Activated T-cell treated with anti-CD3 and anti-CD28 coated beads, Interleukin-2, amount 50 U/mL, for 72 hours (primary cell): ENCODE measurements around the gene NACA. TPM values are rescaled to one million over a fixed set of nuclear protein-coding genes. Genes with fewer than 3 reads are reported as not detected.

ENCODE experiments used
- ATAC-seq, 2 donors: fragments of 150-1000 bp; cut with Tn5 transposase; replicated peaks in 1 of 2; 2 replicates each; pipeline ENCODE4 v1.10.0; 2021; ENCODE audit warnings: moderate library complexity in 2 of 2, mild to moderate bottlenecking in 1 of 2
- DNase-seq, 2 donors: peaks; one replicate each; pipeline ENCODE4 v3.0.0; 2021 to 2022; ENCODE audit warnings: mixed read lengths in 1 of 2
- H3K27ac Mint-ChIP-seq: one replicate; pipeline ENCODE4 v1.8.0; 2022; ENCODE audit warnings: mild to moderate bottlenecking, moderate library complexity, mixed read lengths
- H3K27me3 Mint-ChIP-seq: one replicate; pipeline ENCODE4 v1.8.0; 2022; ENCODE audit warnings: low read depth, mixed read lengths
- H3K36me3 Mint-ChIP-seq, 2 donors: one replicate each; pipeline ENCODE4 v1.8.0; 2022; ENCODE audit warnings: mixed read lengths in 2 of 2, mild to moderate bottlenecking in 1 of 2; ENCODE audit not compliant: insufficient read depth in 2 of 2
- H3K4me1 Mint-ChIP-seq: one replicate; pipeline ENCODE4 v1.8.0; 2022; ENCODE audit warnings: low read depth, mixed read lengths
- H3K4me3 Mint-ChIP-seq, 2 donors: one replicate each; pipeline ENCODE4 v1.8.0; 2022; ENCODE audit warnings: mild to moderate bottlenecking in 2 of 2, mixed read lengths in 2 of 2, moderate library complexity in 2 of 2
- H3K9me3 Mint-ChIP-seq, 2 donors: one replicate each; pipeline ENCODE4 v1.8.0; 2022; ENCODE audit warnings: mixed read lengths in 2 of 2
- total RNA-seq, 2 donors: library from RNA; stranded (reverse); gene quantifications; one replicate each; pipeline ENCODE4 v1.2.3, GENCODE V29; 2022

The NACA gene
- total RNA-seq, 2 donors from 2014 or later, result 903 to 922 TPM

GRCh38 chr12:56695327-56696101 lies 29.6 kb downstream of the NACA start:
- Mint-ChIP-seq H3K4me1 (peaks cover 2% of the 10 kb centered on the region), H3K9me3 (no peaks in the 10 kb centered on the region), H3K27me3 (no peaks in the 10 kb centered on the region), H3K27ac (peak overlapping the region; percentile 2), H3K4me3 (no peak overlapping the region), H3K36me3 (no peaks in the 10 kb centered on the region)
- no peak for DNase-seq
- no peak for ATAC-seq

- DNase-seq, result no peak
- H3K27ac Mint-ChIP-seq, result no peak overlapping the region
- no peak overlapping the region for H3K4me3 Mint-ChIP-seq
- peaks cover 4% of the 10 kb centered on the region for H3K4me1 Mint-ChIP-seq
- no peaks in the 10 kb centered on the region for H3K36me3 Mint-ChIP-seq
- H3K9me3 Mint-ChIP-seq, result no peaks in the 10 kb centered on the region
- no peak for ATAC-seq
- H3K27me3 Mint-ChIP-seq, result no peaks in the 10 kb centered on the region
Measured at GRCh38 chr12:56694161-56694560, 30.9 kb downstream of the NACA start.

GRCh38 chr12:56688846-56689109 lies 36.3 kb downstream of the NACA start:
- Mint-ChIP-seq H3K36me3 (peaks cover 11 to 32% of the 10 kb centered on the region in 2 donors), H3K4me3 (peak overlapping the region; percentile 95 to 99), H3K9me3 (no peaks in the 10 kb centered on the region), H3K4me1 (peaks cover 34% of the 10 kb centered on the region), H3K27ac (peak overlapping the region; percentile 96), H3K27me3 (no peaks in the 10 kb centered on the region)
- DNase-seq, result no peak
- no peak for ATAC-seq

GRCh38 chr12:56688129-56688845 lies 36.8 kb downstream of the NACA start, which contains the start of gene PTGES3:
TSS of gene PTGES3 (minus strand) at chr12:56688284. CDS start at chr12:56687999, 285 bp downstream.
- Mint-ChIP-seq H3K27ac (peak within 1 kb of the TSS; percentile 98), H3K4me3 (peak within 1 kb of the TSS; percentile 95 to 99), H3K27me3 (no peaks in the 10 kb centered on the region), H3K9me3 (no peaks in the 10 kb centered on the region), H3K36me3 (peaks cover 11 to 32% of the 10 kb centered on the region in 2 donors), H3K4me1 (peaks cover 39% of the 10 kb centered on the region)
- DNase-seq (peak; percentile 98 to 99), ATAC-seq (peak; percentile 83 to 84)

- Mint-ChIP-seq H3K27me3 (no peaks in the 10 kb centered on the region), H3K36me3 (peaks cover 11 to 32% of the 10 kb centered on the region in 2 donors), H3K27ac (peak overlapping the region; percentile 98), H3K4me1 (peaks cover 46% of the 10 kb centered on the region), H3K9me3 (no peaks in the 10 kb centered on the region), H3K4me3 (peak overlapping the region; percentile 95 to 99)
- ATAC-seq, result peak; percentile 12 to 55
- DNase-seq, result peak; percentile 56 to 60
Measured at GRCh38 chr12:56687223-56688128, 37.6 kb downstream of the NACA start.

- no peaks in the 10 kb centered on the region for H3K9me3 Mint-ChIP-seq
- peak overlapping the region; percentile 95 to 99 for H3K4me3 Mint-ChIP-seq
- H3K36me3 Mint-ChIP-seq, result peaks cover 12 to 46% of the 10 kb centered on the region in 2 donors
- ATAC-seq, result no peak
- peaks cover 68% of the 10 kb centered on the region for H3K4me1 Mint-ChIP-seq
- peak overlapping the region; percentile 98 for H3K27ac Mint-ChIP-seq
- no peaks in the 10 kb centered on the region for H3K27me3 Mint-ChIP-seq
- DNase-seq, result no peak
Measured at GRCh38 chr12:56684745-56685359, 40.2 kb downstream of the NACA start.

GRCh38 chr12:56682323-56682722 lies 42.8 kb downstream of the NACA start:
- no peak for ATAC-seq
- Mint-ChIP-seq H3K27me3 (no peaks in the 10 kb centered on the region), H3K27ac (peak overlapping the region; percentile 98), H3K36me3 (peaks cover 8 to 44% of the 10 kb centered on the region in 2 donors), H3K9me3 (no peaks in the 10 kb centered on the region), H3K4me1 (peaks cover 82% of the 10 kb centered on the region), H3K4me3 (peak overlapping the region; percentile 57 to 99)
- DNase-seq, result no peak

GRCh38 chr12:56679883-56680575 lies 45.1 kb downstream of the NACA start:
- H3K4me1 Mint-ChIP-seq, result peaks cover 90% of the 10 kb centered on the region
- no peaks in the 10 kb centered on the region for H3K27me3 Mint-ChIP-seq
- H3K4me3 Mint-ChIP-seq, result peak overlapping the region; percentile 49 to 65
- H3K36me3 Mint-ChIP-seq, result peaks cover 4 to 28% of the 10 kb centered on the region in 2 donors
- peak overlapping the region; percentile 98 for H3K27ac Mint-ChIP-seq
- H3K9me3 Mint-ChIP-seq, result no peaks in the 10 kb centered on the region
- ATAC-seq, result peak in 1 of 2 donors; percentile 25
- peak in 1 of 2 donors; percentile 13 for DNase-seq

GRCh38 chr12:56678852-56679251 lies 46.2 kb downstream of the NACA start:
- Mint-ChIP-seq H3K9me3 (no peaks in the 10 kb centered on the region), H3K27ac (peak overlapping the region; percentile 98), H3K36me3 (peaks cover 2 to 23% of the 10 kb centered on the region in 2 donors), H3K4me1 (peaks cover 86% of the 10 kb centered on the region), H3K4me3 (peak overlapping the region in 1 of 2 donors; percentile 5), H3K27me3 (no peaks in the 10 kb centered on the region)
- no peak for ATAC-seq
- no peak for DNase-seq

- Mint-ChIP-seq H3K27ac (peak overlapping the region; percentile 92), H3K27me3 (no peaks in the 10 kb centered on the region), H3K36me3 (peaks cover 2 to 28% of the 10 kb centered on the region in 2 donors), H3K4me1 (peaks cover 83% of the 10 kb centered on the region), H3K4me3 (peak overlapping the region; percentile 27 to 62), H3K9me3 (no peaks in the 10 kb centered on the region)
- DNase-seq, result peak; percentile 12 to 29
- ATAC-seq, result peak; percentile 78 to 81
Measured at GRCh38 chr12:56677680-56678079, 47.4 kb downstream of the NACA start.

GRCh38 chr12:56676851-56677580 lies 48.1 kb downstream of the NACA start:
- H3K9me3 Mint-ChIP-seq, result no peaks in the 10 kb centered on the region
- DNase-seq (no peak), ATAC-seq (peak; percentile 33 to 41)
- peak overlapping the region in 1 of 2 donors; percentile 36 for H3K4me3 Mint-ChIP-seq
- H3K27me3 Mint-ChIP-seq, result no peaks in the 10 kb centered on the region
- peaks cover 83% of the 10 kb centered on the region for H3K4me1 Mint-ChIP-seq
- H3K36me3 Mint-ChIP-seq, result peaks cover 1 to 31% of the 10 kb centered on the region in 2 donors
- peak overlapping the region; percentile 83 for H3K27ac Mint-ChIP-seq
